Neural cell (in vitro differentiated cells): Measurements from ENCODE around the gene TSPAN18. TPM values are rescaled to one million over a fixed set of nuclear protein-coding genes. Genes with fewer than 3 reads are reported as not detected.

ENCODE experiments used
- H2AFZ ChIP-seq: fragments of 200-600, 300-800 bp; sonication (generic), shearing (Covaris generic); 2 replicates; pipeline ENCODE4 v1.6.0; 2014; ENCODE audit warnings: low read depth, mild to moderate bottlenecking, antibody characterized with exemption, low read length, moderate library complexity
- H3F3A ChIP-seq: fragments of 200-600 bp; shearing (Covaris generic); 2 replicates; pipeline ENCODE4 v1.6.1; 2016; ENCODE audit warnings: mild to moderate bottlenecking, moderate library complexity, mixed read lengths, antibody characterized with exemption, low read length; ENCODE audit not compliant: insufficient read depth, poor library complexity, severe bottlenecking
- H3K27ac ChIP-seq: fragments of 200-600, 300-800 bp; sonication (generic), shearing (Covaris generic); 2 replicates; pipeline ENCODE4 v1.5.1; 2014; ENCODE audit warnings: mild to moderate bottlenecking, low read length, moderate library complexity
- H3K27me3 ChIP-seq: fragments of 300-800, 200-600 bp; sonication (generic), shearing (Covaris generic); 2 replicates; pipeline ENCODE4 v1.6.0; 2014; ENCODE audit warnings: mild to moderate bottlenecking, low read depth, low read length, moderate library complexity; ENCODE audit not compliant: insufficient read depth
- H3K36me3 ChIP-seq: fragments of 300-800, 200-600 bp; sonication (generic), shearing (Covaris generic); 2 replicates; pipeline ENCODE4 v1.5.1; 2014; ENCODE audit warnings: mild to moderate bottlenecking, antibody characterized with exemption, low read length, moderate library complexity; ENCODE audit not compliant: insufficient read depth
- H3K4me2 ChIP-seq: fragments of 300-800, 200-600 bp; sonication (generic), shearing (Covaris generic); 2 replicates; pipeline ENCODE4 v1.6.0; 2014; ENCODE audit warnings: mild to moderate bottlenecking, low read length
- H3K4me3 ChIP-seq: fragments of 300-800, 200-600 bp; sonication (generic), shearing (Covaris generic); 2 replicates; pipeline ENCODE4 v1.5.1; 2014; ENCODE audit warnings: mild to moderate bottlenecking, low read length, moderate library complexity
- H3K79me2 ChIP-seq: fragments of 200-600 bp; shearing (Covaris generic); replicated peaks from 2 replicates; pipeline ENCODE4 v1.6.0; 2014; ENCODE audit warnings: mild to moderate bottlenecking, low read length, moderate library complexity; ENCODE audit not compliant: insufficient read depth
- H3K9ac ChIP-seq: fragments of 300-800, 200-600 bp; sonication (generic), shearing (Covaris generic); 2 replicates; pipeline ENCODE4 v1.6.1; 2016; ENCODE audit warnings: mild to moderate bottlenecking, low read length, mixed read lengths
- H3K9me2 ChIP-seq: fragments of 200-600 bp; shearing (Covaris generic); 2 replicates; pipeline ENCODE4 v1.6.1; 2016; ENCODE audit warnings: mild to moderate bottlenecking, low read length, mixed read lengths; ENCODE audit not compliant: insufficient read depth
- H3K9me3 ChIP-seq: fragments of 200-600, 300-800 bp; sonication (generic), shearing (Covaris generic); 2 replicates; pipeline ENCODE4 v1.6.1; 2016; ENCODE audit warnings: mild to moderate bottlenecking, mixed run types, low read length, moderate library complexity, mixed read lengths
- H4K20me1 ChIP-seq: fragments of 200-600 bp; shearing (Covaris generic); 2 replicates; pipeline ENCODE4 v1.6.1; 2016; ENCODE audit warnings: mild to moderate bottlenecking, mixed run types; ENCODE audit not compliant: insufficient read depth
- EP300 ChIP-seq: fragments of 450-650 bp; conservative IDR thresholded peaks from 2 replicates; pipeline ENCODE4 v1.6.1; 2014; ENCODE audit warnings: antibody characterized with exemption, mild to moderate bottlenecking, moderate library complexity; ENCODE audit not compliant: poor library complexity, severe bottlenecking
- EZH2 ChIP-seq: fragments of 200-600, 300-800 bp; shearing (Covaris generic), sonication (generic); IDR thresholded peaks from 2 replicates; pipeline ENCODE4 v1.6.1; 2014; ENCODE audit warnings: antibody characterized with exemption, low read length, borderline replicate concordance, mild to moderate bottlenecking; ENCODE audit not compliant: insufficient read depth, poor library complexity, severe bottlenecking
- MXI1 ChIP-seq: fragments of 450-650 bp; conservative IDR thresholded peaks from 2 replicates; pipeline ENCODE4 v1.6.1; 2014; ENCODE audit warnings: antibody characterized with exemption, mild to moderate bottlenecking; ENCODE audit not compliant: poor library complexity, severe bottlenecking
- POLR2AphosphoS5 ChIP-seq: IDR thresholded peaks from 2 replicates; pipeline ENCODE4 v1.6.1; 2012
- RAD21 ChIP-seq: fragments of 450-650 bp; conservative IDR thresholded peaks from 2 replicates; pipeline ENCODE4 v1.6.1; 2014; ENCODE audit warnings: antibody characterized with exemption, mild to moderate bottlenecking, moderate library complexity
- SMC3 ChIP-seq: fragments of 450-650 bp; conservative IDR thresholded peaks from 2 replicates; pipeline ENCODE4 v1.6.1; 2014; ENCODE audit warnings: antibody characterized with exemption, mild to moderate bottlenecking, moderate library complexity; ENCODE audit not compliant: poor library complexity
- TAF1 ChIP-seq: IDR thresholded peaks from 2 replicates; pipeline ENCODE4 v1.6.1; 2012; ENCODE audit warnings: low read depth
- polyA plus RNA-seq: library from polyadenylated mRNA; depleted of rRNA; stranded (reverse); fragments of >200 nt; gene quantifications from 2 replicates; pipeline ENCODE4 v1.2.3, GENCODE V29; 2014
- TF ChIP-seq, protein P1 (sequence below): IDR thresholded peaks from 2 replicates; pipeline ENCODE4 v1.6.1; 2012; ENCODE audit warnings: borderline replicate concordance
- TF ChIP-seq, protein P2 (sequence below): fragments of 450-650 bp; IDR thresholded peaks from 2 replicates; pipeline ENCODE4 v1.5.1; 2014; ENCODE audit warnings: antibody characterized with exemption, mild to moderate bottlenecking, moderate library complexity; ENCODE audit not compliant: poor library complexity, severe bottlenecking

TSPAN18 gene
- polyA plus RNA-seq, 1 donor from 2014 or later: 8.4 TPM

DNA sequence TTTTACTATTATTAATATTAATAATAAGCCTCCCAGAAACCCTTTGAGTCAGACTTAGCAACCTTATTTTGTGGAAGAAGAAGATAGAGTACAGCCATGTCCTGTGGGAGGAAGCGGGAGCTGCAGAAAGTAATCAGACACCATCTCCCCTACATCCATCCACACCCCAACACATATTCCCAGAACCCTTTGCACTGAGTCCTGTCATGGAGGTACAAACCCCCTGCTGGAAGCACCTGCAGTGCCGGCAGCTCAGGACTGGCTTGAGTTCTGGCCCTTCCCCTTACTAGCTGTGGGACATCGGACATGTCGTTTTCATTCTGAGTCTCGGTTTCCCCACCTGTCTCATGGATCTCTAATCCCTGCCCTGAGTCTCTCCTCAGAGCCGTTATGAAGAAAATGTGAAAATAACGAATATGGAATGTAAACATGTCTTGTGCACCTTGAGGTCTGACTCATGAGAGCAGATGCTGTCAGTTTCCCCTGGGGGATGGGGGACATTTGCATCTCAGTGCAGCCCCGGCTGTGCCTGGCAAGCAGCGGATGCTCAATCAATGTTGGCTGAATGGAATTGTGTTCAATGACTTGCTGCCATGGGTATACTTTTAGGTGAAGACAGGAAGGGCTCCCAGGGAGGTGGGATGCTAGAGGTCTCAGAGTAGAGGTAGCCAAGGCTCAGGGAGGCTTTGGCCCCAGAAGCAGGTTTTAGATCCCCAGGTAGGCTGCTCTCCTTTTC is 178.5 kb downstream of the TSPAN18 start:
- H3K4me3 ChIP-seq: no peak overlapping the region
- no peaks in the 10 kb centered on the region for H3K79me2 ChIP-seq
- no peaks in the 10 kb centered on the region for H3K27me3 ChIP-seq
- no peaks in the 10 kb centered on the region for H4K20me1 ChIP-seq
- no peak for TF ChIP-seq SMC3
- TF ChIP-seq EP300: no peak
- TF ChIP-seq RAD21: no peak
- TF ChIP-seq MXI1: no peak
- no peak for TF ChIP-seq TAF1
- TF ChIP-seq EZH2: no peak
- TF ChIP-seq POLR2AphosphoS5: no peak
- TF ChIP-seq, protein P1, sequence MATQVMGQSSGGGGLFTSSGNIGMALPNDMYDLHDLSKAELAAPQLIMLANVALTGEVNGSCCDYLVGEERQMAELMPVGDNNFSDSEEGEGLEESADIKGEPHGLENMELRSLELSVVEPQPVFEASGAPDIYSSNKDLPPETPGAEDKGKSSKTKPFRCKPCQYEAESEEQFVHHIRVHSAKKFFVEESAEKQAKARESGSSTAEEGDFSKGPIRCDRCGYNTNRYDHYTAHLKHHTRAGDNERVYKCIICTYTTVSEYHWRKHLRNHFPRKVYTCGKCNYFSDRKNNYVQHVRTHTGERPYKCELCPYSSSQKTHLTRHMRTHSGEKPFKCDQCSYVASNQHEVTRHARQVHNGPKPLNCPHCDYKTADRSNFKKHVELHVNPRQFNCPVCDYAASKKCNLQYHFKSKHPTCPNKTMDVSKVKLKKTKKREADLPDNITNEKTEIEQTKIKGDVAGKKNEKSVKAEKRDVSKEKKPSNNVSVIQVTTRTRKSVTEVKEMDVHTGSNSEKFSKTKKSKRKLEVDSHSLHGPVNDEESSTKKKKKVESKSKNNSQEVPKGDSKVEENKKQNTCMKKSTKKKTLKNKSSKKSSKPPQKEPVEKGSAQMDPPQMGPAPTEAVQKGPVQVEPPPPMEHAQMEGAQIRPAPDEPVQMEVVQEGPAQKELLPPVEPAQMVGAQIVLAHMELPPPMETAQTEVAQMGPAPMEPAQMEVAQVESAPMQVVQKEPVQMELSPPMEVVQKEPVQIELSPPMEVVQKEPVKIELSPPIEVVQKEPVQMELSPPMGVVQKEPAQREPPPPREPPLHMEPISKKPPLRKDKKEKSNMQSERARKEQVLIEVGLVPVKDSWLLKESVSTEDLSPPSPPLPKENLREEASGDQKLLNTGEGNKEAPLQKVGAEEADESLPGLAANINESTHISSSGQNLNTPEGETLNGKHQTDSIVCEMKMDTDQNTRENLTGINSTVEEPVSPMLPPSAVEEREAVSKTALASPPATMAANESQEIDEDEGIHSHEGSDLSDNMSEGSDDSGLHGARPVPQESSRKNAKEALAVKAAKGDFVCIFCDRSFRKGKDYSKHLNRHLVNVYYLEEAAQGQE: no peak
- TF ChIP-seq, protein P2, sequence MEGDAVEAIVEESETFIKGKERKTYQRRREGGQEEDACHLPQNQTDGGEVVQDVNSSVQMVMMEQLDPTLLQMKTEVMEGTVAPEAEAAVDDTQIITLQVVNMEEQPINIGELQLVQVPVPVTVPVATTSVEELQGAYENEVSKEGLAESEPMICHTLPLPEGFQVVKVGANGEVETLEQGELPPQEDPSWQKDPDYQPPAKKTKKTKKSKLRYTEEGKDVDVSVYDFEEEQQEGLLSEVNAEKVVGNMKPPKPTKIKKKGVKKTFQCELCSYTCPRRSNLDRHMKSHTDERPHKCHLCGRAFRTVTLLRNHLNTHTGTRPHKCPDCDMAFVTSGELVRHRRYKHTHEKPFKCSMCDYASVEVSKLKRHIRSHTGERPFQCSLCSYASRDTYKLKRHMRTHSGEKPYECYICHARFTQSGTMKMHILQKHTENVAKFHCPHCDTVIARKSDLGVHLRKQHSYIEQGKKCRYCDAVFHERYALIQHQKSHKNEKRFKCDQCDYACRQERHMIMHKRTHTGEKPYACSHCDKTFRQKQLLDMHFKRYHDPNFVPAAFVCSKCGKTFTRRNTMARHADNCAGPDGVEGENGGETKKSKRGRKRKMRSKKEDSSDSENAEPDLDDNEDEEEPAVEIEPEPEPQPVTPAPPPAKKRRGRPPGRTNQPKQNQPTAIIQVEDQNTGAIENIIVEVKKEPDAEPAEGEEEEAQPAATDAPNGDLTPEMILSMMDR: no peak
- no peak overlapping the region for H3K4me2 ChIP-seq
- H3F3A ChIP-seq: no peaks in the 10 kb centered on the region
- no peaks in the 10 kb centered on the region for H3K9me2 ChIP-seq
- no peak overlapping the region for H3K9ac ChIP-seq
- no peaks in the 10 kb centered on the region for H3K9me3 ChIP-seq
- H2AFZ ChIP-seq: no peak overlapping the region
- H3K27ac ChIP-seq: no peak overlapping the region
- no peaks in the 10 kb centered on the region for H3K36me3 ChIP-seq

DNA sequence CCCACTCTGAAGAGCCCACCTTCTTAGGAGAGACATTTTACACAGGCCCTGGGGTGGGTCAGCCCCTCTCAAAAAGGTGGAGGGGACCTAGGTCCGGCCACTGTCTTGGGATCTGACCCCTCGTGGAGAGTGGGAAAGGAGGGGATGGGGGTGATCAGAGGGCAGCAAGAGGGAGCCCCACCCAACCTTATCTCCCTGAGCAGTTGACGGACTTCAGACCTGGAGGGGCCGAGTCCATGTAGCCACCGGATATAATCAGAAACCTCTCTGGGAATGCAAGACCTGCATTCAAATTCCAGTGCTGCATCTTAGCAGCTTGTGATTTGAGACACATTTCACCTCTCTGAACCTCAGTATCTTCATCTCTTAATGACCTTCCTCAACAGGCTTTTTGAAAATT is 179.9 kb downstream of the TSPAN18 start:
- no peak overlapping the region for H3K4me3 ChIP-seq
- no peaks in the 10 kb centered on the region for H4K20me1 ChIP-seq
- H3K4me2 ChIP-seq: no peak overlapping the region
- no peak overlapping the region for H2AFZ ChIP-seq
- H3K79me2 ChIP-seq: no peaks in the 10 kb centered on the region
- H3F3A ChIP-seq: no peaks in the 10 kb centered on the region
- no peaks in the 10 kb centered on the region for H3K27me3 ChIP-seq
- H3K36me3 ChIP-seq: no peaks in the 10 kb centered on the region
- H3K9ac ChIP-seq: no peak overlapping the region
- H3K27ac ChIP-seq: no peak overlapping the region
- H3K9me3 ChIP-seq: no peaks in the 10 kb centered on the region
- H3K9me2 ChIP-seq: no peaks in the 10 kb centered on the region
- TF ChIP-seq TAF1: no peak
- no peak for TF ChIP-seq MXI1
- TF ChIP-seq, protein P2: no peak
- TF ChIP-seq SMC3: no peak
- no peak for TF ChIP-seq POLR2AphosphoS5
- TF ChIP-seq RAD21: no peak
- TF ChIP-seq, protein P1: no peak
- no peak for TF ChIP-seq EP300
